Adrenal gland (tissue), 12 donors: ENCODE measurements around the gene MTFR1L. TPM values are rescaled to one million over a fixed set of nuclear protein-coding genes. Genes with fewer than 3 reads are reported as not detected.

Source experiments
- DNase-seq, 7 donors: peaks; one replicate each; pipeline ENCODE4 v3.0.0-alpha.2; 2019 to 2020
- H3K27ac ChIP-seq, 5 donors: fragments of 200-600 bp; sonication (generic) in 4 of 5; 1 replicate in 3 of 5; 2 replicates in 2 of 5; pipeline versions ENCODE4 v1.5.1 to v1.8.0; 2016 to 2020; ENCODE audit warnings: mild to moderate bottlenecking in 1 of 5
- H3K27me3 ChIP-seq: fragments of 200-600 bp; 2 replicates; pipeline ENCODE4 v1.8.0; 2021
- H3K36me3 ChIP-seq, 2 donors: fragments of 200-600 bp; replicated peaks in 1 of 2; 1 replicate in 1 of 2; 2 replicates in 1 of 2; pipeline versions ENCODE4 v1.5.1 to v1.8.0; 2018 to 2022
- H3K4me1 ChIP-seq, 2 donors: fragments of 200-600 bp; replicated peaks in 1 of 2; 1 replicate in 1 of 2; 2 replicates in 1 of 2; pipeline versions ENCODE4 v1.5.1 to v1.8.0; 2018 to 2021
- H3K4me3 ChIP-seq, 4 donors: fragments of 200-600 bp; sonication (generic) in 3 of 4; one replicate each; pipeline ENCODE4 v1.5.1; 2016 to 2018
- H3K9me3 ChIP-seq, 3 donors: fragments of 200-600 bp; sonication (generic) in 1 of 3; replicated peaks in 1 of 3; 1 replicate in 2 of 3; 2 replicates in 1 of 3; pipeline versions ENCODE4 v1.5.1 to v1.8.0; 2016 to 2021
- CTCF ChIP-seq, 6 experiments: fragments of 450-650 bp in 4 of 6; fragments of 200-600 bp in 2 of 6; sonication (generic) in 1 of 6; IDR thresholded peaks; 1 replicate in 5 of 6; 2 replicates in 1 of 6; pipeline versions ENCODE4 v1.5.1 to v1.8.0; 2016 to 2021; ENCODE audit warnings: antibody characterized with exemption in 6 of 6, mild to moderate bottlenecking in 2 of 6, moderate library complexity in 1 of 6
- POLR2A ChIP-seq, 2 donors: fragments of 450-650 bp; IDR thresholded peaks; one replicate each; pipeline ENCODE4 v1.6.1; 2017; ENCODE audit warnings: antibody characterized with exemption in 2 of 2, mild to moderate bottlenecking in 2 of 2, moderate library complexity in 1 of 2
- WGBS, 4 donors: extraction: QIAGEN DNeasy Blood & Tissue Kit in 2 of 4; methylation state at CpG; one replicate each; pipeline versions ENCODE4 v1.1.5 to v1.1.7; 2013 to 2017; 5-methylcytosine and 5-hydroxymethylcytosine counted together
- intact Hi-C, 2 donors: fragments of 100-400 bp; cut with DNase I; formaldehyde crosslinking; loops; one replicate each; pipeline versions ENCODE4 v1.14.1 to v1.15.0; 2022 to 2023
- polyA plus RNA-seq, 3 donors: library from polyadenylated mRNA; stranded (reverse); fragments of 200-250 nt in 2 of 3; fragments of 350-450 nt in 1 of 3; fragmentation: Illumina TruSeq in 1 of 3; extraction: RNeasy Lipid Tissue Mini Kit (QIAGEN cat#74804) in 1 of 3; gene quantifications; one replicate each; pipeline ENCODE4 v1.2.3, GENCODE V29; 2013 to 2014
- small RNA-seq, 2 donors: library from RNA; depleted of rRNA; stranded (forward); fragments of <200 nt; gene quantifications; one replicate each; pipeline ENCODE3, GENCODE V24; 2016
- total RNA-seq, 9 donors: library from RNA; depleted of rRNA in 4 of 9; stranded (reverse); fragments of >200 nt in 4 of 9; fragments of 120-200 nt in 1 of 9; fragmentation: NEBNext Ultra II Directional in 1 of 9; extraction: Animal tissue kit (Norgen Biotek cat#: 25700) in 1 of 9; gene quantifications; one replicate each; pipeline versions ENCODE4 v1.1.0 to v1.2.4, GENCODE V29; 2013 to 2023
- donor health status: healthy with polysubstance abuse.
- donor health status: Bipolar disorder and iron deficiency.
- donor health status: DM: yes; HTN: yes; CAD: no.
- donor health status: DM: no; HTN: no; CAD: no.
- donor health status: DM: no; HTN: no; CAD: no.
- donor health status: DM: yes; HTN: yes; CAD: no.

The MTFR1L gene
- total and polyA plus RNA-seq, 12 donors, result 116 to 298 (median 192) TPM

GRCh38 chr1:25878690-25879089, 58.9 kb downstream of the MTFR1L start:
- Histone ChIP-seq H3K27ac (no peak overlapping the region), H3K4me1 (peaks cover 29 to 33% of the 10 kb centered on the region in 2 donors), H3K9me3 (no peaks in the 10 kb centered on the region), H3K4me3 (no peak overlapping the region), H3K27me3 (no peaks in the 10 kb centered on the region), H3K36me3 (no peaks in the 10 kb centered on the region)
- TF ChIP-seq CTCF (IDR thresholded peaks at IDR 0.05) (no peak), POLR2A (IDR thresholded peaks at IDR 0.05) (no peak)
- 92 to 99% (median 96%) methylated on average over 5 of the region's 5 CpGs for WGBS, 4 donors
- DNase-seq, result peak in 1 of 7 donors; percentile 11
- intact Hi-C loops, result no loop called here

GRCh38 chr1:25879675-25880074, 59.9 kb downstream of the MTFR1L start:
- TF ChIP-seq CTCF (IDR thresholded peaks at IDR 0.05) (no peak), POLR2A (IDR thresholded peaks at IDR 0.05) (peak in 1 of 2 donors; percentile 19)
- H3K27ac ChIP-seq, result peak overlapping the region; percentile 24 to 61 (median 46)

GRCh38 chr1:25880518-25880917, 60.8 kb downstream of the MTFR1L start:
- H3K4me3 ChIP-seq, result no peak overlapping the region
- peak overlapping the region in 1 of 5 donors; percentile 61 for H3K27ac ChIP-seq
- no peaks in the 10 kb centered on the region for H3K9me3 ChIP-seq
- DNase-seq, result peak in 1 of 7 donors; percentile 12
- H3K36me3 ChIP-seq, result no peaks in the 10 kb centered on the region
- WGBS, 4 donors, result 85 to 93% (median 88%) methylated on average over 5 of the region's 5 CpGs
- intact Hi-C loops, result no loop called here
- no peaks in the 10 kb centered on the region for H3K27me3 ChIP-seq
- TF ChIP-seq POLR2A (IDR thresholded peaks at IDR 0.05) (no peak), CTCF (IDR thresholded peaks at IDR 0.05) (no peak)
- peaks cover 17 to 22% of the 10 kb centered on the region in 2 donors for H3K4me1 ChIP-seq

More at GRCh38 chr1:25879675-25880074, 59.9 kb downstream of the MTFR1L start:
- WGBS, 4 donors, result 22 to 43% (median 35%) methylated on average over 1 to 2 of the region's 2 CpGs
- intact Hi-C loops, result no loop called here
- H3K36me3 ChIP-seq, result no peaks in the 10 kb centered on the region
- no peaks in the 10 kb centered on the region for H3K9me3 ChIP-seq
- H3K4me1 ChIP-seq, result peaks cover 21 to 23% of the 10 kb centered on the region in 2 donors
- DNase-seq, result peak; percentile 59 to 93 (median 86)
- H3K27me3 ChIP-seq, result no peaks in the 10 kb centered on the region
- H3K4me3 ChIP-seq, result no peak overlapping the region

GRCh38 chr1:25881266-25881665, 61.5 kb downstream of the MTFR1L start:
- peak in 1 of 7 donors; percentile 17 for DNase-seq

More at GRCh38 chr1:25881266-25881665, 61.5 kb downstream of the MTFR1L start:
- Histone ChIP-seq H3K9me3 (no peaks in the 10 kb centered on the region), H3K4me1 (peaks cover 10 to 15% of the 10 kb centered on the region in 2 donors), H3K27me3 (no peaks in the 10 kb centered on the region), H3K36me3 (no peaks in the 10 kb centered on the region), H3K27ac (no peak overlapping the region), H3K4me3 (no peak overlapping the region)
- WGBS, 4 donors, result 95 to 99% (median 98%) methylated on average over 8 to 11 of the region's 11 CpGs
- TF ChIP-seq POLR2A (IDR thresholded peaks at IDR 0.05) (no peak), CTCF (IDR thresholded peaks at IDR 0.05) (no peak)
- intact Hi-C loops, result no loop called here

Small RNAs within 50 kb of the gene (small RNA-seq; reads per million reads assigned to genes)
- 0 reads per million in 2 donors for gene RF00019

Other genes starting within 250 kb of the MTFR1L start
- 10 to 100 TPM in 8 of 9 donors, 1 to 10 TPM in 1; 2.7 to 58.7 (median 30.0) TPM for gene MAN1C1, start 203.2 kb upstream of the MTFR1L start, total RNA-seq
- 10 to 100 TPM in 2 of 3 donors, 1 to 10 TPM in 1; 8.3 to 14.1 (median 13.7) TPM for gene MAN1C1, start 203.2 kb upstream of the MTFR1L start, polyA plus RNA-seq
- gene SELENON, start 19.8 kb upstream of the MTFR1L start, total RNA-seq, result 100 to 1,000 TPM in 1 of 9 donors, 10 to 100 TPM in 7, 1 to 10 TPM in 1; 8.7 to 105 (median 73.9) TPM
- 10 to 100 TPM; 35.6 to 75.9 (median 37.7) TPM for gene SELENON, start 19.8 kb upstream of the MTFR1L start, polyA plus RNA-seq
- gene AUNIP, start 39.5 kb downstream of the MTFR1L start, total RNA-seq, result 1 to 10 TPM in 3 of 9 donors, under 1 TPM in 6; 0.24 to 3.4 (median 0.83) TPM
- gene AUNIP, start 39.5 kb downstream of the MTFR1L start, polyA plus RNA-seq, result 1 to 10 TPM in 1 of 3 donors, under 1 TPM in 2; 0.56 to 1.2 (median 0.74) TPM
- gene PAQR7, start 55.8 kb downstream of the MTFR1L start, total RNA-seq, result 10 to 100 TPM; 30.2 to 71.8 (median 35.6) TPM
- gene PAQR7, start 55.8 kb downstream of the MTFR1L start, polyA plus RNA-seq, result 10 to 100 TPM; 19.9 to 26.1 (median 20.6) TPM
- 100 to 1,000 TPM in 1 of 9 donors, 10 to 100 TPM in 7, 1 to 10 TPM in 1; 7.9 to 242 (median 22.4) TPM for gene STMN1, start 86.5 kb downstream of the MTFR1L start, total RNA-seq
- 10 to 100 TPM; 32.6 to 88.7 (median 37.6) TPM for gene STMN1, start 86.5 kb downstream of the MTFR1L start, polyA plus RNA-seq
- gene PAFAH2, start 178.1 kb downstream of the MTFR1L start, total RNA-seq, result 10 to 100 TPM in 8 of 9 donors, 1 to 10 TPM in 1; 6.6 to 32.8 (median 14.9) TPM
- 10 to 100 TPM in 1 of 3 donors, 1 to 10 TPM in 2; 8.3 to 12.3 (median 8.4) TPM for gene PAFAH2, start 178.1 kb downstream of the MTFR1L start, polyA plus RNA-seq
- gene EXTL1, start 201.8 kb downstream of the MTFR1L start, total RNA-seq, result 1 to 10 TPM in 7 of 9 donors, under 1 TPM in 2; 0.50 to 6.5 (median 2.1) TPM
- 1 to 10 TPM in 2 of 3 donors, under 1 TPM in 1; 0.31 to 4.2 (median 1.1) TPM for gene EXTL1, start 201.8 kb downstream of the MTFR1L start, polyA plus RNA-seq
- 1 to 10 TPM in 5 of 9 donors, under 1 TPM in 4; 0.06 to 4.8 (median 1.1) TPM for gene SLC30A2, start 226.2 kb downstream of the MTFR1L start, total RNA-seq
- under 1 TPM; 0.15 to 0.32 (median 0.27) TPM for gene SLC30A2, start 226.2 kb downstream of the MTFR1L start, polyA plus RNA-seq
- gene TRIM63, start 247.7 kb downstream of the MTFR1L start, total RNA-seq, result 1 to 10 TPM in 1 of 9 donors, under 1 TPM in 2, not detected in 6; 0.06 to 4.6 (median 0.18) TPM
- gene TRIM63, start 247.7 kb downstream of the MTFR1L start, polyA plus RNA-seq, result under 1 TPM in 2 of 3 donors, not detected in 1; 0.16 to 0.24 TPM